H9 (cell line): ENCODE measurements around the gene YWHAH. TPM values are rescaled to one million over a fixed set of nuclear protein-coding genes. Genes with fewer than 3 reads are reported as not detected.

Experiments
- DNase-seq: peaks from one replicate; pipeline ENCODE4 v3.0.0-alpha.2; 2017
- H2AFZ ChIP-seq: one replicate; pipeline ENCODE4 v1.6.1; 2013; ENCODE audit warnings: mild to moderate bottlenecking, low read length, control low read depth, moderate library complexity
- H2AK5ac ChIP-seq: 2 replicates; pipeline ENCODE4 v1.6.1; 2013; ENCODE audit warnings: low read length, control low read depth, mixed read lengths; ENCODE audit not compliant: insufficient read length
- H2BK120ac ChIP-seq: one replicate; pipeline ENCODE4 v1.6.1; 2013; ENCODE audit warnings: low read depth, mild to moderate bottlenecking, low read length, control low read depth, inconsistent platforms; ENCODE audit not compliant: poor library complexity, severe bottlenecking
- H2BK12ac ChIP-seq: 2 replicates; pipeline ENCODE4 v1.6.1; 2013; ENCODE audit warnings: low read length, control low read depth, mixed read lengths, low read depth; ENCODE audit not compliant: insufficient read length
- H2BK15ac ChIP-seq: 2 replicates; pipeline ENCODE4 v1.6.1; 2013; ENCODE audit warnings: low read depth, low read length, control low read depth
- H2BK20ac ChIP-seq: one replicate; pipeline ENCODE4 v1.6.1; 2013; ENCODE audit warnings: low read depth, mild to moderate bottlenecking, low read length, control low read depth, inconsistent platforms; ENCODE audit not compliant: poor library complexity, severe bottlenecking
- H2BK5ac ChIP-seq: 2 replicates; pipeline ENCODE4 v1.6.1; 2013; ENCODE audit warnings: low read length, control low read depth, mixed read lengths; ENCODE audit not compliant: insufficient read length
- H3K14ac ChIP-seq: 2 replicates; pipeline ENCODE4 v1.6.1; 2013; ENCODE audit warnings: low read length, control low read depth; ENCODE audit not compliant: insufficient read depth
- H3K18ac ChIP-seq: 2 replicates; pipeline ENCODE4 v1.6.1; 2013; ENCODE audit warnings: low read depth, mild to moderate bottlenecking, mixed read lengths, low read length, control low read depth; ENCODE audit not compliant: insufficient read length
- H3K23ac ChIP-seq: 2 replicates; pipeline ENCODE4 v1.6.1; 2013; ENCODE audit warnings: low read length, control low read depth, mixed read lengths, low read depth; ENCODE audit not compliant: insufficient read length
- H3K23me2 ChIP-seq: 2 replicates; pipeline ENCODE4 v1.6.1; 2013; ENCODE audit warnings: low read depth, mild to moderate bottlenecking, mixed read lengths, low read length, control low read depth; ENCODE audit not compliant: insufficient read length, poor library complexity, severe bottlenecking
- H3K27ac ChIP-seq: 2 replicates; pipeline ENCODE4 v1.5.1; 2013; ENCODE audit warnings: low read length, control low read depth, mixed read lengths, low read depth; ENCODE audit not compliant: insufficient read length
- H3K27me3 ChIP-seq: 2 replicates; pipeline ENCODE4 v1.6.1; 2013; ENCODE audit warnings: low read length, control low read depth, inconsistent platforms; ENCODE audit not compliant: insufficient read depth
- H3K4ac ChIP-seq: 2 replicates; pipeline ENCODE4 v1.6.1; 2013; ENCODE audit warnings: low read depth, mild to moderate bottlenecking, control low read depth, inconsistent platforms, low read length, moderate library complexity
- H3K4me1 ChIP-seq: 2 replicates; pipeline ENCODE4 v1.6.1; 2013; ENCODE audit warnings: low read length, control low read depth, inconsistent platforms; ENCODE audit not compliant: insufficient read depth
- H3K4me2 ChIP-seq: 2 replicates; pipeline ENCODE4 v1.6.1; 2013; ENCODE audit warnings: low read length, control low read depth, mixed read lengths; ENCODE audit not compliant: insufficient read length, insufficient read depth
- H3K56ac ChIP-seq: 2 replicates; pipeline ENCODE4 v1.6.1; 2013; ENCODE audit warnings: low read depth, mild to moderate bottlenecking, mixed read lengths, low read length, control low read depth; ENCODE audit not compliant: insufficient read length
- H3K79me1 ChIP-seq: 2 replicates; pipeline ENCODE4 v1.6.1; 2013; ENCODE audit warnings: low read depth, mild to moderate bottlenecking, moderate library complexity, low read length, control low read depth, inconsistent platforms; ENCODE audit not compliant: insufficient read depth, poor library complexity, severe bottlenecking
- H3K79me2 ChIP-seq: 2 replicates; pipeline ENCODE4 v1.6.1; 2013; ENCODE audit warnings: low read length, control low read depth, inconsistent platforms; ENCODE audit not compliant: insufficient read depth
- H3K9ac ChIP-seq: 2 replicates; pipeline ENCODE4 v1.6.1; 2013; ENCODE audit warnings: low read length, control low read depth, mixed read lengths; ENCODE audit not compliant: insufficient read length; ENCODE audit errors: extremely low read depth
- H3K9me3 ChIP-seq: one replicate; pipeline ENCODE4 v1.6.1; 2013; ENCODE audit warnings: low read depth, low read length, inconsistent platforms; ENCODE audit not compliant: control insufficient read depth
- H3T11ph ChIP-seq: one replicate; pipeline ENCODE4 v1.6.1; 2013; ENCODE audit warnings: mild to moderate bottlenecking, low read length, control low read depth, inconsistent platforms
- H4K20me1 ChIP-seq: one replicate; pipeline ENCODE4 v1.6.1; 2013; ENCODE audit not compliant: control insufficient read depth, insufficient read length, insufficient read depth
- H4K5ac ChIP-seq: 2 replicates; pipeline ENCODE4 v1.6.1; 2013; ENCODE audit warnings: low read depth, mild to moderate bottlenecking, mixed read lengths, low read length, control low read depth; ENCODE audit not compliant: insufficient read length
- H4K8ac ChIP-seq: replicated peaks from 2 replicates; pipeline ENCODE4 v1.6.1; 2013; ENCODE audit warnings: low read length, control low read depth, mixed read lengths, low read depth; ENCODE audit not compliant: insufficient read length
- H4K91ac ChIP-seq: 2 replicates; pipeline ENCODE4 v1.6.1; 2013; ENCODE audit warnings: low read depth, mild to moderate bottlenecking, moderate library complexity, mixed read lengths, low read length, control low read depth; ENCODE audit not compliant: insufficient read length
- H3K27ac Mint-ChIP-seq, 3 experiments: 2 replicates in 2 of 3; 3 replicates in 1 of 3; pipeline ENCODE4 v1.8.0; 2020 to 2021; ENCODE audit warnings: mixed read lengths in 3 of 3, mild to moderate bottlenecking in 1 of 3, moderate library complexity in 1 of 3
- H3K27me3 Mint-ChIP-seq: 2 replicates; pipeline ENCODE4 v1.8.0; 2021; ENCODE audit warnings: low read depth, mild to moderate bottlenecking, moderate library complexity, mixed read lengths
- H3K36me3 Mint-ChIP-seq, 3 experiments: 2 replicates in 2 of 3; 3 replicates in 1 of 3; pipeline ENCODE4 v1.8.0; 2020 to 2021; ENCODE audit warnings: low read depth in 3 of 3, mixed read lengths in 3 of 3; ENCODE audit not compliant: insufficient read depth in 1 of 3
- H3K4me1 Mint-ChIP-seq, 2 experiments: 2 replicates each; pipeline ENCODE4 v1.8.0; 2020; ENCODE audit warnings: mixed read lengths in 2 of 2
- H3K4me3 Mint-ChIP-seq, 2 experiments: 2 replicates in 1 of 2; 3 replicates in 1 of 2; pipeline ENCODE4 v1.8.0; 2020 to 2021; ENCODE audit warnings: mild to moderate bottlenecking in 2 of 2, mixed read lengths in 2 of 2, moderate library complexity in 1 of 2
- H3K9me3 Mint-ChIP-seq, 2 experiments: 2 replicates in 1 of 2; 3 replicates in 1 of 2; pipeline ENCODE4 v1.8.0; 2020; ENCODE audit warnings: mild to moderate bottlenecking in 2 of 2, mixed read lengths in 2 of 2, moderate library complexity in 1 of 2
- WGBS: extraction: QIAGEN DNeasy Blood & Tissue Kit; methylation state at CpG from one replicate; pipeline ENCODE4 v1.1.7; 2013; ENCODE audit warnings: missing lambda C conversion rate, low lambda C conversion rate, mixed read lengths; ENCODE audit not compliant: insufficient read length; ENCODE audit errors: extremely low coverage; 5-methylcytosine and 5-hydroxymethylcytosine counted together
- total RNA-seq: library from RNA; stranded (reverse); gene quantifications from 2 replicates; pipeline ENCODE4 v1.2.1, GENCODE V29; 2021
- TF ChIP-seq, protein P1 (sequence below): fragments of 200-600 bp; sonication (generic); conservative IDR thresholded peaks from 3 replicates; pipeline ENCODE4 v1.8.0; 2021; ENCODE audit warnings: antibody characterized with exemption, mild to moderate bottlenecking

The YWHAH gene
- total RNA-seq, 1 experiment from 2014 or later: 250 TPM

DNA sequence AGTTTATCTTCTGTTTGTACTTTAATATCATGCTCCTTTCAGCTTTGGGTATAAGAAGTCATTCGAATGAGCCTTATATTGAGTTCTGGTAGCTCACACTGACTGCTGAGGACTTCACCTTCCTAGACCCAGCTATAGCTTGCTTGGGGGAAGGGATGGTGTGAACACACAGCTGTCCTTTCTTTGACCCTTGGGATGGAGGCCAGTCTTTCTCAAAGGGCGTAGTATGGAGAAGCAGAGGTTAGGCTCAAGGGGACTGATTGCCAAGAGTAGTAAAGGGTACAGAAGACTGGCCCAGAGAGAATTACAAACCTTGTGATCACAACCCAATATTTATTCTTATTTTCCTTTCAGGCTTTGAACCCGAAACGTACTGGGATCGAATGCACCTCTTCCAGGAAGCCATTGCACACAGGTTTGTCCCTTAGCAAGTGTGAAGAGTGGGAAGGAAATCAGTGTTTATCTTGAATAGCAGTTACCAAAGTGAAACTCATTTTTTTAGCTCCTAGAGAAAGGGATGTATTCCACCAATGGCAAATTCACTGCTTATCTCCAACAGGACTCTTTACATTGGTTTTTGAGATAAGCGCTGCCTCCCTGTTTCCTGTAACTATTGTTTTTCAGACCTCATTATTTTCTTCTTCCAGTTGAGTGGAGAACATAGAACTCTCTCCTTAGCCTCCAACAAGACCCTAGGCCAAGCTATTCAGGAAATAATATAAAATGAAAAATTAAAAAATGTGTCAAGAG is 42.8 kb upstream of the YWHAH start:
- H4K20me1 ChIP-seq: no peaks in the 10 kb centered on the region
- H3K56ac ChIP-seq: no peak overlapping the region
- Mint-ChIP-seq H3K27me3 (no peaks in the 10 kb centered on the region), H3K27ac (0 out of 7 replicates have a peak overlapping the region, but pooled peaks of 1 of the 3 experiments have one; percentile 85), H3K9me3 (no peaks in the 10 kb centered on the region), H3K36me3 (peaks cover 5 to 25% (median 18%) of the 10 kb centered on the region in 3 experiments; a peak in 6 of 7 replicates), H3K4me1 (peaks cover 9 to 16% of the 10 kb centered on the region in 2 experiments; a peak in 3 of 4 replicates), H3K4me3 (no peak overlapping the region)
- H2BK120ac ChIP-seq: no peak overlapping the region
- H3K4me2 ChIP-seq: no peak overlapping the region
- no peak overlapping the region for H4K91ac ChIP-seq
- no peak overlapping the region for H3K9ac ChIP-seq
- no peak for DNase-seq
- H3K27ac ChIP-seq: no peak overlapping the region
- no peaks in the 10 kb centered on the region for H3K27me3 ChIP-seq
- H3K79me2 ChIP-seq: no peaks in the 10 kb centered on the region
- peaks cover 5% of the 10 kb centered on the region; the same call in 1 of the 2 replicates for H3K4me1 ChIP-seq
- H3T11ph ChIP-seq: no peak overlapping the region
- no peak overlapping the region for H4K5ac ChIP-seq
- no peak overlapping the region for H2BK20ac ChIP-seq
- no peak overlapping the region for H3K4ac ChIP-seq
- H3K79me1 ChIP-seq: no peaks in the 10 kb centered on the region
- H3K14ac ChIP-seq: no peak overlapping the region
- H2AK5ac ChIP-seq: no peak overlapping the region
- no peak overlapping the region for H3K18ac ChIP-seq
- H2AFZ ChIP-seq: no peak overlapping the region
- no peak overlapping the region for H2BK12ac ChIP-seq
- H2BK15ac ChIP-seq: no peak overlapping the region
- H3K9me3 ChIP-seq: no peaks in the 10 kb centered on the region
- TF ChIP-seq, protein P1, sequence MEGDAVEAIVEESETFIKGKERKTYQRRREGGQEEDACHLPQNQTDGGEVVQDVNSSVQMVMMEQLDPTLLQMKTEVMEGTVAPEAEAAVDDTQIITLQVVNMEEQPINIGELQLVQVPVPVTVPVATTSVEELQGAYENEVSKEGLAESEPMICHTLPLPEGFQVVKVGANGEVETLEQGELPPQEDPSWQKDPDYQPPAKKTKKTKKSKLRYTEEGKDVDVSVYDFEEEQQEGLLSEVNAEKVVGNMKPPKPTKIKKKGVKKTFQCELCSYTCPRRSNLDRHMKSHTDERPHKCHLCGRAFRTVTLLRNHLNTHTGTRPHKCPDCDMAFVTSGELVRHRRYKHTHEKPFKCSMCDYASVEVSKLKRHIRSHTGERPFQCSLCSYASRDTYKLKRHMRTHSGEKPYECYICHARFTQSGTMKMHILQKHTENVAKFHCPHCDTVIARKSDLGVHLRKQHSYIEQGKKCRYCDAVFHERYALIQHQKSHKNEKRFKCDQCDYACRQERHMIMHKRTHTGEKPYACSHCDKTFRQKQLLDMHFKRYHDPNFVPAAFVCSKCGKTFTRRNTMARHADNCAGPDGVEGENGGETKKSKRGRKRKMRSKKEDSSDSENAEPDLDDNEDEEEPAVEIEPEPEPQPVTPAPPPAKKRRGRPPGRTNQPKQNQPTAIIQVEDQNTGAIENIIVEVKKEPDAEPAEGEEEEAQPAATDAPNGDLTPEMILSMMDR: no peak
- H3K23me2 ChIP-seq: no peaks in the 10 kb centered on the region
- no CpG with 5 or more reads among the region's 6 CpGs for WGBS
- H3K23ac ChIP-seq: no peak overlapping the region
- H4K8ac ChIP-seq: no peak overlapping the region
- H2BK5ac ChIP-seq: no peak overlapping the region
